Measurements from ENCODE around the gene USP2.

Gene USP2

GRCh38 chr11:119363081-119363850 is 18.2 kb downstream of the USP2 start:
- Histone ChIP-seq H3K4me3 (replicated peaks; ENCODE audit: insufficient read depth, low read length) (peak overlapping the region; percentile 31), H3K27me3 (ENCODE audit: insufficient read depth, poor library complexity, severe bottlenecking) (peaks cover 12% of the 10 kb centered on the region), H3K27ac (replicated peaks) (no peak overlapping the region)
- no peak for DNase-seq (ENCODE audit: low read depth in 1 of 2, low spot score in 1 of 2)
- TF ChIP-seq GABPA (IDR thresholded peaks at IDR 0.05; ENCODE audit: low read depth) = no peak
- TF ChIP-seq CTCF (IDR thresholded peaks at IDR 0.05; ENCODE audit: insufficient read depth, low read length) = no peak
- no peak for TF ChIP-seq POLR2AphosphoS5 (IDR thresholded peaks at IDR 0.05; ENCODE audit: low read depth)
- no peak for TF ChIP-seq REST (IDR thresholded peaks at IDR 0.05; ENCODE audit: insufficient replicate concordance, low read depth)
- TF ChIP-seq SPI1 (IDR thresholded peaks at IDR 0.05; ENCODE audit: borderline replicate concordance, low read depth) = no peak

GRCh38 chr11:119362741-119363080 is 18.8 kb downstream of the USP2 start:
- Histone ChIP-seq H3K4me3 (replicated peaks; ENCODE audit: insufficient read depth, low read length) (no peak overlapping the region), H3K27me3 (ENCODE audit: insufficient read depth, poor library complexity, severe bottlenecking) (peaks cover 12% of the 10 kb centered on the region), H3K27ac (replicated peaks) (no peak overlapping the region)
- no peak for DNase-seq (ENCODE audit: low read depth in 1 of 2, low spot score in 1 of 2)
- TF ChIP-seq SPI1 (IDR thresholded peaks at IDR 0.05; ENCODE audit: borderline replicate concordance, low read depth) (no peak), POLR2AphosphoS5 (IDR thresholded peaks at IDR 0.05; ENCODE audit: low read depth) (no peak), CTCF (IDR thresholded peaks at IDR 0.05; ENCODE audit: insufficient read depth, low read length) (no peak), REST (IDR thresholded peaks at IDR 0.05; ENCODE audit: insufficient replicate concordance, low read depth) (no peak), GABPA (IDR thresholded peaks at IDR 0.05; ENCODE audit: low read depth) (no peak)

GRCh38 chr11:119361941-119362725 is 19.4 kb downstream of the USP2 start:
- H3K27ac ChIP-seq (replicated peaks) = no peak overlapping the region
- no peak for DNase-seq (ENCODE audit: low read depth in 1 of 2, low spot score in 1 of 2)
- H3K4me3 ChIP-seq (replicated peaks; ENCODE audit: insufficient read depth, low read length) = no peak overlapping the region
- H3K27me3 ChIP-seq (ENCODE audit: insufficient read depth, poor library complexity, severe bottlenecking) = peaks cover 12% of the 10 kb centered on the region
- TF ChIP-seq CTCF (IDR thresholded peaks at IDR 0.05; ENCODE audit: insufficient read depth, low read length) = no peak
- no peak for TF ChIP-seq REST (IDR thresholded peaks at IDR 0.05; ENCODE audit: insufficient replicate concordance, low read depth)
- no peak for TF ChIP-seq POLR2AphosphoS5 (IDR thresholded peaks at IDR 0.05; ENCODE audit: low read depth)
- TF ChIP-seq SPI1 (IDR thresholded peaks at IDR 0.05; ENCODE audit: borderline replicate concordance, low read depth) = no peak
- no peak for TF ChIP-seq GABPA (IDR thresholded peaks at IDR 0.05; ENCODE audit: low read depth)

Measured in HL-60 (cell line).